H1 (cell line): ENCODE measurements around the gene CCT6B.

Experiments used
- CBX8 ChIP-seq: fragments of 300-800, 300-1000 bp; sonication (generic); IDR thresholded peaks from 2 replicates; pipeline ENCODE4 v1.7.1; 2016; ENCODE audit warnings: low read depth, low read length, borderline replicate concordance
- CHD2 ChIP-seq: IDR thresholded peaks from 2 replicates; pipeline ENCODE4 v1.6.1; 2012; ENCODE audit warnings: low read length, improper control_type of control experiment
- CTCF ChIP-seq, 3 experiments: IDR thresholded peaks; 1 replicate in 2 of 3; 2 replicates in 1 of 3; pipeline versions ENCODE4 v1.5.1 to v1.6.1; 2011; ENCODE audit warnings: low read length in 3 of 3, mild to moderate bottlenecking in 3 of 3, inconsistent platforms in 2 of 3, low read depth in 1 of 3, moderate library complexity in 1 of 3; ENCODE audit not compliant: insufficient read depth in 1 of 3; ENCODE audit errors: control extremely low read depth in 1 of 3
- EP300 ChIP-seq, 2 experiments: IDR thresholded peaks; 1 replicate in 1 of 2; 2 replicates in 1 of 2; pipeline ENCODE4 v1.6.1; 2011 to 2012; ENCODE audit warnings: low read depth in 2 of 2, low read length in 2 of 2, mild to moderate bottlenecking in 2 of 2, borderline replicate concordance in 1 of 2, inconsistent platforms in 1 of 2, moderate library complexity in 1 of 2
- EZH2 ChIP-seq: fragments of 200-600 bp; sonication (generic); IDR thresholded peaks from 2 replicates; pipeline ENCODE4 v1.7.1; 2012; ENCODE audit warnings: low read depth, mild to moderate bottlenecking, moderate library complexity, low read length, inconsistent platforms; ENCODE audit not compliant: severe bottlenecking
- HDAC2 ChIP-seq, 2 experiments: fragments of 300-600 bp in 1 of 2; sonication (generic) in 1 of 2; IDR thresholded peaks; 2 replicates each; pipeline ENCODE4 v1.6.1; 2011 to 2012; ENCODE audit warnings: low read depth in 2 of 2, low read length in 2 of 2, mild to moderate bottlenecking in 2 of 2, moderate library complexity in 2 of 2, borderline replicate concordance in 1 of 2, inconsistent platforms in 1 of 2
- POLR2A ChIP-seq, 2 experiments: IDR thresholded peaks; 1 replicate in 1 of 2; 2 replicates in 1 of 2; pipeline ENCODE4 v1.6.1; 2011; ENCODE audit warnings: low read depth in 2 of 2, low read length in 2 of 2, mild to moderate bottlenecking in 2 of 2; ENCODE audit errors: control extremely low read depth in 1 of 2
- YY1 ChIP-seq: IDR thresholded peaks from 2 replicates; pipeline ENCODE4 v1.6.1; 2011; ENCODE audit warnings: low read depth, mild to moderate bottlenecking, low read length
- TF ChIP-seq, protein P1 (sequence below): IDR thresholded peaks from 2 replicates; pipeline ENCODE4 v1.6.1; 2012; ENCODE audit warnings: inconsistent platforms

GRCh38 chr17:34981538-34982241 is 20.4 kb upstream of the CCT6B start:
- TF ChIP-seq EP300 (IDR thresholded peaks at IDR 0.05; ENCODE audit: borderline replicate concordance in 1 of 2, low read depth in 2 of 2, low read length in 2 of 2) (no peak), POLR2A (IDR thresholded peaks at IDR 0.05; ENCODE audit: control extremely low read depth in 1 of 2, low read depth in 2 of 2, low read length in 2 of 2) (no peak), CTCF (IDR thresholded peaks at IDR 0.05; ENCODE audit: control extremely low read depth in 1 of 3, insufficient read depth in 1 of 3, low read depth in 1 of 3, low read length in 3 of 3) (no peak), YY1 (no peak), CHD2 (no peak), HDAC2 (IDR thresholded peaks at IDR 0.05; ENCODE audit: borderline replicate concordance in 1 of 2, low read depth in 2 of 2, low read length in 2 of 2) (no peak), CBX8 (no peak), EZH2 (no peak)
- TF ChIP-seq, protein P1, sequence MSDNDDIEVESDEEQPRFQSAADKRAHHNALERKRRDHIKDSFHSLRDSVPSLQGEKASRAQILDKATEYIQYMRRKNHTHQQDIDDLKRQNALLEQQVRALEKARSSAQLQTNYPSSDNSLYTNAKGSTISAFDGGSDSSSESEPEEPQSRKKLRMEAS, result no peak
